ENCODE data around the gene CDK16. TPM values are rescaled to one million over a fixed set of nuclear protein-coding genes. Genes with fewer than 3 reads are reported as not detected.

CDK16 gene
- total and polyA plus RNA-seq, 2 of the 13 experiments (the other 11 are each of a cell fraction or from before 2014, with no cell fraction given) = 64.5 to 225 TPM

DNA sequence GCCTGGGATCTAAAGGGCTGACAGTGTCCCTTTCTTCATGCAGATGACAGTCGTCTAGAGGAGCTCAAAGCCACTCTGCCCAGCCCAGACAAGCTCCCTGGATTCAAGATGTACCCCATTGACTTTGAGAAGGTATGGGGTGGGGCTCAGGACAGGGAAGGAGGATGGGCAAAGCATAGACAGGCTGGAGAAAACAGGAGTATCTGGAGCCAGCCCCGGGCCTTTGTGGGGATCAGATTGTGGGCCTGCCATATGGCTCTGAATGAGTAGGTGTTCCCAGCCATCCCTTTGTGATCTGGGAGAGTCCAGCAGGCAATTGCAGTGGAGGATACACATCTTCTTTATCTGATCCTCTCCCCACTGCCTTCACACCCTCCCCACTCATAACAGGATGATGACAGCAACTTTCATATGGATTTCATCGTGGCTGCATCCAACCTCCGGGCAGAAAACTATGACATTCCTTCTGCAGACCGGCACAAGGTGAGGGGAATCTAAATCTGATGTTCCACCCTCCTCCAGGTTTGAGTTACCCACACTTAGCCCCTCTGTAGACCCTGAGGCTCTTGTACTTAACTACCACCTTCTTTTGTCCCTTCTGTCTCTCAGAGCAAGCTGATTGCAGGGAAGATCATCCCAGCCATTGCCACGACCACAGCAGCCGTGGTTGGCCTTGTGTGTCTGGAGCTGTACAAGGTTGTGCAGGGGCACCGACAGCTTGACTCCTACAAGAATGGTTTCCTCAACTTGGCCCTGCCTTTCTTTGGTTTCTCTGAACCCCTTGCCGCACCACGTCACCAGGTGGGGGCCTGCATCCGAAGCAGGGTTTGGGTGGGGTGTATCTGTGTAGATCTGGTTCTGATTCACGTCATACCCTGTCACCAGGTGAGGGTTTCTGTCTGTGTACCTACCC, 5.8 kb upstream of the CDK16 start:
- no peaks in the 10 kb centered on the region for H3K79me2 ChIP-seq (ENCODE audit: insufficient read depth, low read length)
- H3K4me1 ChIP-seq (ENCODE audit: insufficient read depth, low read length) = peaks cover 16% of the 10 kb centered on the region
- WGBS (ENCODE audit: low lambda C conversion rate) = 96% methylated on average over 12 of the region's 12 CpGs
- TF ChIP-seq, protein P1, sequence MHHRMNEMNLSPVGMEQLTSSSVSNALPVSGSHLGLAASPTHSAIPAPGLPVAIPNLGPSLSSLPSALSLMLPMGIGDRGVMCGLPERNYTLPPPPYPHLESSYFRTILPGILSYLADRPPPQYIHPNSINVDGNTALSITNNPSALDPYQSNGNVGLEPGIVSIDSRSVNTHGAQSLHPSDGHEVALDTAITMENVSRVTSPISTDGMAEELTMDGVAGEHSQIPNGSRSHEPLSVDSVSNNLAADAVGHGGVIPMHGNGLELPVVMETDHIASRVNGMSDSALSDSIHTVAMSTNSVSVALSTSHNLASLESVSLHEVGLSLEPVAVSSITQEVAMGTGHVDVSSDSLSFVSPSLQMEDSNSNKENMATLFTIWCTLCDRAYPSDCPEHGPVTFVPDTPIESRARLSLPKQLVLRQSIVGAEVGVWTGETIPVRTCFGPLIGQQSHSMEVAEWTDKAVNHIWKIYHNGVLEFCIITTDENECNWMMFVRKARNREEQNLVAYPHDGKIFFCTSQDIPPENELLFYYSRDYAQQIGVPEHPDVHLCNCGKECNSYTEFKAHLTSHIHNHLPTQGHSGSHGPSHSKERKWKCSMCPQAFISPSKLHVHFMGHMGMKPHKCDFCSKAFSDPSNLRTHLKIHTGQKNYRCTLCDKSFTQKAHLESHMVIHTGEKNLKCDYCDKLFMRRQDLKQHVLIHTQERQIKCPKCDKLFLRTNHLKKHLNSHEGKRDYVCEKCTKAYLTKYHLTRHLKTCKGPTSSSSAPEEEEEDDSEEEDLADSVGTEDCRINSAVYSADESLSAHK (CRISPR knock-in tag; IDR thresholded peaks at IDR 0.05; ENCODE audit: borderline replicate concordance) = no peak
- TF ChIP-seq, protein P2, sequence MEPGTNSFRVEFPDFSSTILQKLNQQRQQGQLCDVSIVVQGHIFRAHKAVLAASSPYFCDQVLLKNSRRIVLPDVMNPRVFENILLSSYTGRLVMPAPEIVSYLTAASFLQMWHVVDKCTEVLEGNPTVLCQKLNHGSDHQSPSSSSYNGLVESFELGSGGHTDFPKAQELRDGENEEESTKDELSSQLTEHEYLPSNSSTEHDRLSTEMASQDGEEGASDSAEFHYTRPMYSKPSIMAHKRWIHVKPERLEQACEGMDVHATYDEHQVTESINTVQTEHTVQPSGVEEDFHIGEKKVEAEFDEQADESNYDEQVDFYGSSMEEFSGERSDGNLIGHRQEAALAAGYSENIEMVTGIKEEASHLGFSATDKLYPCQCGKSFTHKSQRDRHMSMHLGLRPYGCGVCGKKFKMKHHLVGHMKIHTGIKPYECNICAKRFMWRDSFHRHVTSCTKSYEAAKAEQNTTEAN (CRISPR knock-in tag; conservative IDR thresholded peaks at IDR 0.05) = no peak
- TF ChIP-seq, protein P3, sequence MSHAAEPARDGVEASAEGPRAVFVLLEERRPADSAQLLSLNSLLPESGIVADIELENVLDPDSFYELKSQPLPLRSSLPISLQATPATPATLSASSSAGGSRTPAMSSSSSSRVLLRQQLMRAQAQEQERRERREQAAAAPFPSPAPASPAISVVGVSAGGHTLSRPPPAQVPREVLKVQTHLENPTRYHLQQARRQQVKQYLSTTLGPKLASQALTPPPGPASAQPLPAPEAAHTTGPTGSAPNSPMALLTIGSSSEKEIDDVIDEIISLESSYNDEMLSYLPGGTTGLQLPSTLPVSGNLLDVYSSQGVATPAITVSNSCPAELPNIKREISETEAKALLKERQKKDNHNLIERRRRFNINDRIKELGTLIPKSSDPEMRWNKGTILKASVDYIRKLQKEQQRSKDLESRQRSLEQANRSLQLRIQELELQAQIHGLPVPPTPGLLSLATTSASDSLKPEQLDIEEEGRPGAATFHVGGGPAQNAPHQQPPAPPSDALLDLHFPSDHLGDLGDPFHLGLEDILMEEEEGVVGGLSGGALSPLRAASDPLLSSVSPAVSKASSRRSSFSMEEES (CRISPR knock-in tag; IDR thresholded peaks at IDR 0.05) = no peak
- TF ChIP-seq, protein P4, sequence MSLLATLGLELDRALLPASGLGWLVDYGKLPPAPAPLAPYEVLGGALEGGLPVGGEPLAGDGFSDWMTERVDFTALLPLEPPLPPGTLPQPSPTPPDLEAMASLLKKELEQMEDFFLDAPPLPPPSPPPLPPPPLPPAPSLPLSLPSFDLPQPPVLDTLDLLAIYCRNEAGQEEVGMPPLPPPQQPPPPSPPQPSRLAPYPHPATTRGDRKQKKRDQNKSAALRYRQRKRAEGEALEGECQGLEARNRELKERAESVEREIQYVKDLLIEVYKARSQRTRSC (CRISPR knock-in tag; IDR thresholded peaks at IDR 0.05; ENCODE audit: low read depth) = no peak
- TF ChIP-seq, protein P5, sequence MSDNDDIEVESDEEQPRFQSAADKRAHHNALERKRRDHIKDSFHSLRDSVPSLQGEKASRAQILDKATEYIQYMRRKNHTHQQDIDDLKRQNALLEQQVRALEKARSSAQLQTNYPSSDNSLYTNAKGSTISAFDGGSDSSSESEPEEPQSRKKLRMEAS (IDR thresholded peaks at IDR 0.05) = no peak
- no peak for TF ChIP-seq PCBP2 (optimal IDR thresholded peaks at IDR 0.05; ENCODE audit: low read depth, low read length, poor library complexity, severe bottlenecking)
- TF ChIP-seq ZKSCAN5 (CRISPR knock-in tag; IDR thresholded peaks at IDR 0.05) = no peak
- no peak for TF ChIP-seq PITX1 (CRISPR knock-in tag; IDR thresholded peaks at IDR 0.05)
- TF ChIP-seq SRSF4 (IDR thresholded peaks at IDR 0.05; ENCODE audit: low read depth, low read length, poor library complexity, severe bottlenecking) = no peak
- no peak for TF ChIP-seq FIP1L1 (IDR thresholded peaks at IDR 0.05; ENCODE audit: borderline replicate concordance, insufficient read depth, low read depth, low read length)
- intact Hi-C loops (cut with micrococcal nuclease; ENCODE audit: unreplicated experiment) (no loop called here), in situ Hi-C loops (cut with HindIII; ENCODE audit: extremely low pct_ligation_motif_present, low pct_unique_long_range_greater_than_20kb) (no loop called here)
- DNase-seq (ENCODE audit: low spot score) (no peak), FAIRE-seq (no peak), ATAC-seq (no peak)
- no peak overlapping the region for H3K4me2 ChIP-seq (ENCODE audit: low read depth, low read length)
- no peaks in the 10 kb centered on the region; the same call in 1 of the 2 replicates for H4K20me1 ChIP-seq (ENCODE audit: insufficient read depth, low read length)
- no peaks in the 10 kb centered on the region for H3K27me3 ChIP-seq (ENCODE audit: control insufficient read depth in 1 of 2, insufficient read depth in 2 of 2, low read length in 2 of 2)
- POLR2A ChIA-PET = no interaction called here
- H3K4me3 ChIP-seq (replicated peaks in 1 of 3; ENCODE audit: insufficient read depth in 1 of 3, low read depth in 2 of 3, low read length in 3 of 3) = no peak overlapping the region
- no peak overlapping the region for H3K27ac ChIP-seq (ENCODE audit: extremely low read length, insufficient read depth, low read length)
- no peaks in the 10 kb centered on the region for H3K9me3 ChIP-seq (ENCODE audit: low read length)
- CTCF ChIA-PET (ENCODE audit: low intra/inter-chr PET ratio, low total read pairs) = no interaction called here
- H2AFZ ChIP-seq (ENCODE audit: low read length) = no peak overlapping the region
- no TSS peak for BruUV-seq (replicated peaks)
- H3K36me3 ChIP-seq (replicated peaks in 1 of 2; ENCODE audit: control insufficient read depth in 1 of 2, insufficient read depth in 2 of 2, low read length in 2 of 2) = peaks cover 11 to 42% of the 10 kb centered on the region in 2 experiments; a peak in 4 of 5 replicates
- no peak overlapping the region for H3K9ac ChIP-seq (ENCODE audit: insufficient read depth, low read depth, low read length)

Measured in HepG2 (cell line).